K562 (cell line): ENCODE data around the gene MAP1A. TPM values are rescaled to one million over a fixed set of nuclear protein-coding genes. Genes with fewer than 3 reads are reported as not detected.
"Not testable (repeated sequence)": the region's sequence is repeated elsewhere in the genome, so short reads cannot be mapped to it uniquely, and the experiment has no call there.

Source experiments
- ATAC-seq: fragments of 200-7000 bp; cut with Tn5 transposase; 3 replicates; pipeline ENCODE4 v1.9.1; 2020; ENCODE audit warnings: moderate library complexity
- BruUV-seq: library from RNA; stranded (reverse); fragments of 400-500 nt; replicated peaks from 2 replicates; lab custom pipeline; 2021; lab: Mats Ljungman, UMichigan
- CTCF ChIA-PET: fragments of 300-600 bp; formaldehyde crosslinking; extraction: SDS; loops from one replicate; lab custom pipeline; 2021; ENCODE audit warnings: low intra/inter-chr PET ratio; lab: Yijun Ruan, JAX
- POLR2A ChIA-PET: fragments of 300-600, 350-650 bp; sonication (Branson Sonifier 250); formaldehyde crosslinking; extraction: SDS; loops from one replicate; lab custom pipeline; 2021; ENCODE audit warnings: antibody characterized with exemption, inconsistent platforms; lab: Yijun Ruan, JAX
- DNase-seq, 4 experiments: peaks; one replicate each; pipeline versions ENCODE4 v3.0.0 to v3.0.0-alpha.2; 2011 to 2018; ENCODE audit warnings: low spot score in 3 of 4, mixed read lengths in 3 of 4; ENCODE audit errors: extremely low read depth in 1 of 4
- FAIRE-seq: peaks from 2 replicates; lab custom pipeline; 2011; peaks lifted over from hg19 to GRCh38; lab: Jason Lieb, UNC
- H2AFZ ChIP-seq: 2 replicates; pipeline ENCODE4 v1.6.0; 2011; ENCODE audit warnings: low read depth, low read length, control low read depth, inconsistent platforms
- H3K27ac ChIP-seq: fragments of 200-600 bp; 3 replicates; pipeline ENCODE4 v1.8.0; 2011; ENCODE audit warnings: low read depth, mild to moderate bottlenecking, control low read depth, inconsistent platforms, low read length, moderate library complexity, mixed read lengths; ENCODE audit errors: extremely low read depth
- H3K27me3 ChIP-seq, 2 experiments: fragments of 300-600 bp in 1 of 2; 2 replicates in 1 of 2; 3 replicates in 1 of 2; pipeline versions ENCODE4 v1.6.0 to v1.8.0; 2011; ENCODE audit warnings: inconsistent platforms in 2 of 2, low read length in 2 of 2, mild to moderate bottlenecking in 1 of 2, mixed read lengths in 1 of 2, moderate library complexity in 1 of 2; ENCODE audit not compliant: control insufficient read depth in 2 of 2, insufficient read depth in 2 of 2
- H3K36me3 ChIP-seq: fragments of 300-600 bp; 3 replicates; pipeline ENCODE4 v1.8.0; 2011; ENCODE audit warnings: mild to moderate bottlenecking, low read length, inconsistent platforms; ENCODE audit not compliant: control insufficient read depth, insufficient read depth
- H3K4me1 ChIP-seq, 2 experiments: fragments of 200-600 bp in 1 of 2; replicated peaks in 1 of 2; 2 replicates in 1 of 2; 3 replicates in 1 of 2; pipeline versions ENCODE4 v1.5.1 to v1.8.0; 2011; ENCODE audit warnings: inconsistent platforms in 2 of 2, low read length in 2 of 2, mild to moderate bottlenecking in 1 of 2, mixed read lengths in 1 of 2, moderate library complexity in 1 of 2; ENCODE audit not compliant: control insufficient read depth in 2 of 2, insufficient read depth in 2 of 2
- H3K4me2 ChIP-seq: 2 replicates; pipeline ENCODE4 v1.6.1; 2011; ENCODE audit warnings: low read length, control low read depth, inconsistent platforms, mixed read lengths; ENCODE audit not compliant: insufficient read depth
- H3K4me3 ChIP-seq: fragments of 200-600 bp; sonication (generic), shearing (Covaris generic); 2 replicates; pipeline ENCODE4 v1.5.1; 2016; ENCODE audit warnings: control low read depth, inconsistent platforms
- H3K79me2 ChIP-seq: fragments of 200-600 bp; 3 replicates; pipeline ENCODE4 v1.8.0; 2011; ENCODE audit warnings: low read length, inconsistent platforms; ENCODE audit not compliant: control insufficient read depth, insufficient read depth
- H3K9ac ChIP-seq, 2 experiments: 2 replicates each; pipeline versions ENCODE4 v1.6.0 to v1.6.1; 2011; ENCODE audit warnings: low read depth in 2 of 2, low read length in 2 of 2, control low read depth in 1 of 2, inconsistent platforms in 1 of 2, mild to moderate bottlenecking in 1 of 2, mixed read lengths in 1 of 2; ENCODE audit not compliant: insufficient read depth in 1 of 2
- H3K9me1 ChIP-seq: one replicate; pipeline ENCODE4 v1.6.0; 2011; ENCODE audit warnings: inconsistent platforms, mild to moderate bottlenecking, low read length, moderate library complexity; ENCODE audit not compliant: control insufficient read depth, insufficient read depth
- H3K9me3 ChIP-seq: replicated peaks from 2 replicates; pipeline ENCODE4 v1.5.1; 2011; ENCODE audit warnings: low read depth, low read length, inconsistent platforms; ENCODE audit not compliant: control insufficient read depth, insufficient read depth
- H4K20me1 ChIP-seq: replicated peaks from 2 replicates; pipeline ENCODE4 v1.6.1; 2011; ENCODE audit warnings: low read length, inconsistent platforms, mixed read lengths; ENCODE audit not compliant: control insufficient read depth, insufficient read depth
- CBX3 ChIP-seq, 2 experiments: IDR thresholded peaks; 1 replicate in 1 of 2; 2 replicates in 1 of 2; pipeline ENCODE4 v1.6.1; 2012; ENCODE audit warnings: inconsistent platforms in 2 of 2, low read length in 2 of 2, borderline replicate concordance in 1 of 2, control low read depth in 1 of 2
- CREB5 ChIP-seq: fragments of 250-450 bp; sonication (Bioruptor Pico); IDR thresholded peaks from 2 replicates; pipeline ENCODE4 v1.5.0; 2020; ENCODE audit warnings: mild to moderate bottlenecking
- DIDO1 ChIP-seq: fragments of 450-650 bp; IDR thresholded peaks from 2 replicates; pipeline ENCODE4 v1.6.1; 2016; ENCODE audit warnings: low read depth, missing biosample characterization, missing genetic modification characterization
- ETV1 ChIP-seq: fragments of 450-650 bp; conservative IDR thresholded peaks from 2 replicates; pipeline ENCODE4 v1.6.1; 2016; ENCODE audit warnings: missing genetic modification characterization, control low read depth, low read depth, missing compliant biosample characterization
- GATA2 ChIP-seq: sonication (generic); formaldehyde crosslinking; IDR thresholded peaks from 2 replicates; pipeline ENCODE4 v1.4.0; 2020; ENCODE audit warnings: mild to moderate bottlenecking, missing genetic modification reagents
- GTF2F1 ChIP-seq: IDR thresholded peaks from 2 replicates; pipeline ENCODE4 v1.6.1; 2011; ENCODE audit warnings: low read depth, low read length, improper control_type of control experiment
- HMBOX1 ChIP-seq: sonication (generic); IDR thresholded peaks from 2 replicates; pipeline ENCODE4 v1.6.1; 2016
- MTF1 ChIP-seq: fragments of 250-450 bp; sonication (Bioruptor Pico); IDR thresholded peaks from 2 replicates; pipeline ENCODE4 v1.9.0; 2021; ENCODE audit warnings: moderate library complexity, mild to moderate bottlenecking, inconsistent platforms, borderline replicate concordance
- SLC30A9 ChIP-seq: fragments of 250-450 bp; sonication (Bioruptor Pico); IDR thresholded peaks from 2 replicates; pipeline ENCODE4 v1.8.0; 2022; ENCODE audit warnings: mild to moderate bottlenecking, moderate library complexity
- ZEB2 ChIP-seq: fragments of 450-650 bp; IDR thresholded peaks from 2 replicates; pipeline ENCODE4 v1.6.1; 2016
- ZNF586 ChIP-seq: fragments of 450-650 bp; formaldehyde crosslinking; conservative IDR thresholded peaks from 2 replicates; pipeline ENCODE4 v1.4.0; 2020; ENCODE audit warnings: mild to moderate bottlenecking, moderate library complexity
- WGBS: fragments of 100-300 bp; shearing (Covaris generic); methylation state at CpG from one replicate; pipeline ENCODE4 v1.1.6; 2016; ENCODE audit warnings: low coverage, mixed read lengths; ENCODE audit not compliant: insufficient coverage; ENCODE audit errors: missing lambda C conversion rate; 5-methylcytosine and 5-hydroxymethylcytosine counted together
- in situ Hi-C: fragments of 300-500 bp; cut with MboI; formaldehyde crosslinking; loops from 4 replicates; pipeline ENCODE4 v1.15.0; 2018; ENCODE audit warnings: inconsistent platforms, mixed read lengths
- intact Hi-C: fragments of 100-400 bp; cut with micrococcal nuclease; formaldehyde crosslinking; loops from 2 replicates; pipeline ENCODE4 v1.14.2; 2022
- polyA plus RNA-seq, 8 experiments: library from polyadenylated mRNA; depleted of rRNA in 4 of 8; stranded (reverse) in 5 of 8; unstranded in 3 of 8; fragments of >200 nt; fragmentation: Nextera tagmentation in 2 of 8; fragmentation: Illumina TruSeq in 1 of 8; extraction: Ambion mirVana in 2 of 8; extraction: Trizol in 1 of 8; gene quantifications; 2 replicates each; pipeline versions ENCODE4 v1.2.1 to v1.2.3, GENCODE V29; 2011 to 2014; ENCODE audit warnings: inconsistent platforms in 1 of 8, missing spikeins in 1 of 8
- total RNA-seq, 7 experiments: library from RNA; depleted of rRNA in 6 of 7; stranded (reverse); fragments of >200 nt in 6 of 7; fragmentation: Illumina TruSeq in 2 of 7; extraction: Trizol in 2 of 7; gene quantifications; 2 replicates each; pipeline versions ENCODE4 v1.2.1 to v1.2.3, GENCODE V29; 2011 to 2021; ENCODE audit warnings: low replicate concordance in 1 of 7

MAP1A gene
- total and polyA plus RNA-seq, 9 of the 15 experiments (the other 6 are each of a cell fraction or from before 2014, with no cell fraction given): 2.0 to 20.3 (median 7.3) TPM

- TF ChIP-seq ETV1 (no peak), ZEB2 (no peak), HMBOX1 (no peak), ZNF586 (CRISPR knock-in tag) (no peak), DIDO1 (tag) (no peak), MTF1 (no peak), GTF2F1 (no peak), SLC30A9 (CRISPR knock-in tag) (no peak), CBX3 (IDR thresholded peaks at IDR 0.05; ENCODE audit: borderline replicate concordance in 1 of 2, low read length in 2 of 2) (no peak)
- TF ChIP-seq, all 486 proteins: peak for 0
Observed at GRCh38 chr15:43552256-43552655, 34.8 kb downstream of the MAP1A start (continued).

GRCh38 chr15:43552986-43553385, 35.6 kb downstream of the MAP1A start:
- no peaks in the 10 kb centered on the region for H3K9me3 ChIP-seq
- no peak overlapping the region for H3K4me3 ChIP-seq
- in situ Hi-C loops: no loop called here
- H3K79me2 ChIP-seq: no peaks in the 10 kb centered on the region
- peaks cover 5% of the 10 kb centered on the region; the same call in 1 of the 3 replicates for H3K36me3 ChIP-seq
- no peak overlapping the region for H2AFZ ChIP-seq
- ATAC-seq (no peak), DNase-seq (no peak), FAIRE-seq (no peak)
- intact Hi-C loops: no loop called here
- no TSS peak for BruUV-seq
- ChIA-PET POLR2A (no interaction called here), CTCF (no interaction called here)
- H3K27me3 ChIP-seq: no peaks in the 10 kb centered on the region
- H3K9me1 ChIP-seq: no peaks in the 10 kb centered on the region
- no peak overlapping the region for H3K27ac ChIP-seq
- H3K4me2 ChIP-seq: no peak overlapping the region
- no peak overlapping the region for H3K9ac ChIP-seq
- no peaks in the 10 kb centered on the region for H3K4me1 ChIP-seq
- no peaks in the 10 kb centered on the region; the same call in 1 of the 2 replicates for H4K20me1 ChIP-seq
- no peak for TF ChIP-seq GATA2
- TF ChIP-seq CREB5 (CRISPR knock-in tag): no peak
- 50% methylated on average over 2 of the region's 2 CpGs for WGBS

GRCh38 chr15:43562753-43563152, 45.3 kb downstream of the MAP1A start:
- POLR2A ChIA-PET, CTCF ChIA-PET: not testable (repeated sequence)

More at GRCh38 chr15:43562753-43563152, 45.3 kb downstream of the MAP1A start:
- H3K27ac ChIP-seq, H3K9me3 ChIP-seq, H3K4me1 ChIP-seq, H2AFZ ChIP-seq, H3K4me2 ChIP-seq, H3K9me1 ChIP-seq, H4K20me1 ChIP-seq, FAIRE-seq, H3K79me2 ChIP-seq, H3K4me3 ChIP-seq, DNase-seq, intact Hi-C loops, ATAC-seq, H3K9ac ChIP-seq, BruUV-seq, in situ Hi-C loops, H3K27me3 ChIP-seq, H3K36me3 ChIP-seq: not testable (repeated sequence)
- WGBS: 80% methylated on average over 1 of the region's 3 CpGs
